Measurements from ENCODE around the gene ANGPTL8. TPM values are rescaled to one million over a fixed set of nuclear protein-coding genes. Genes with fewer than 3 reads are reported as not detected.

Gene ANGPTL8
- total and polyA plus RNA-seq, 2 of the 13 experiments (the other 11 are each of a cell fraction or from before 2014, with no cell fraction given), result 27.3 to 243 TPM

GRCh38 chr19:11191934-11192333 lies 47.5 kb upstream of the ANGPTL8 start:
- Histone ChIP-seq H3K4me1 (ENCODE audit: insufficient read depth, low read length) (peaks cover 13% of the 10 kb centered on the region), H3K4me2 (ENCODE audit: low read depth, low read length) (no peak overlapping the region), H3K4me3 (replicated peaks in 1 of 3; ENCODE audit: insufficient read depth in 1 of 3, low read depth in 2 of 3, low read length in 3 of 3) (no peak overlapping the region), H3K79me2 (ENCODE audit: insufficient read depth, low read length) (no peaks in the 10 kb centered on the region), H3K27me3 (ENCODE audit: control insufficient read depth in 1 of 2, insufficient read depth in 2 of 2, low read length in 2 of 2) (no peaks in the 10 kb centered on the region; a peak in 1 of 5 replicates), H3K9ac (ENCODE audit: insufficient read depth, low read depth, low read length) (no peak overlapping the region), H3K36me3 (replicated peaks in 1 of 2; ENCODE audit: control insufficient read depth in 1 of 2, insufficient read depth in 2 of 2, low read length in 2 of 2) (0 out of 5 replicates have a peak, but pooled peaks cover 0 to 8% of the 10 kb centered on the region in 2 experiments), H3K9me3 (ENCODE audit: low read length) (no peaks in the 10 kb centered on the region), H2AFZ (ENCODE audit: low read length) (no peak overlapping the region), H4K20me1 (ENCODE audit: insufficient read depth, low read length) (no peaks in the 10 kb centered on the region), H3K27ac (ENCODE audit: extremely low read length, insufficient read depth, low read length) (no peak overlapping the region)
- DNase-seq (ENCODE audit: low spot score), result no peak
- POLR2A ChIA-PET, result no interaction called here
- TF ChIP-seq CEBPB (IDR thresholded peaks at IDR 0.05; ENCODE audit: borderline replicate concordance, low read depth, low read length), result peak; percentile 25; the same call in 1 of the 2 replicates
- no peak for TF ChIP-seq REL (CRISPR knock-in tag; conservative IDR thresholded peaks at IDR 0.05)
- no peak for TF ChIP-seq ZNF839 (CRISPR knock-in tag; IDR thresholded peaks at IDR 0.05; ENCODE audit: borderline replicate concordance)
- no peak for TF ChIP-seq MTF2 (CRISPR knock-in tag; IDR thresholded peaks at IDR 0.05; ENCODE audit: borderline replicate concordance)
- TF ChIP-seq SIX1 (CRISPR knock-in tag; IDR thresholded peaks at IDR 0.05; ENCODE audit: borderline replicate concordance), result no peak
- no peak for TF ChIP-seq ZNF362 (CRISPR knock-in tag; IDR thresholded peaks at IDR 0.05; ENCODE audit: borderline replicate concordance)
- no peak for TF ChIP-seq ZNF790 (CRISPR knock-in tag; IDR thresholded peaks at IDR 0.05; ENCODE audit: borderline replicate concordance)
- no peak for TF ChIP-seq NPAS2 (CRISPR knock-in tag; IDR thresholded peaks at IDR 0.05; ENCODE audit: borderline replicate concordance)
- TF ChIP-seq ZNF772 (CRISPR knock-in tag; IDR thresholded peaks at IDR 0.05), result no peak
- peak; percentile 100 for TF ChIP-seq ZNF329 (CRISPR knock-in tag; IDR thresholded peaks at IDR 0.05; ENCODE audit: low read depth)
- TF ChIP-seq RFX5 (IDR thresholded peaks at IDR 0.05; ENCODE audit: low read depth, low read length), result no peak
- peak; percentile 57; the same call in 1 of the 2 replicates for TF ChIP-seq ZMYM3 (CRISPR knock-in tag; IDR thresholded peaks at IDR 0.05)
- no peak for TF ChIP-seq ZNF512B (CRISPR knock-in tag; IDR thresholded peaks at IDR 0.05; ENCODE audit: borderline replicate concordance)
- TF ChIP-seq MAF1 (CRISPR knock-in tag; IDR thresholded peaks at IDR 0.05; ENCODE audit: borderline replicate concordance), result no peak
- 83% methylated on average over 5 of the region's 5 CpGs for WGBS (ENCODE audit: low lambda C conversion rate)
- no peak for FAIRE-seq
- in situ Hi-C loops (cut with HindIII; ENCODE audit: extremely low pct_ligation_motif_present, low pct_unique_long_range_greater_than_20kb) (no loop called here), intact Hi-C loops (cut with micrococcal nuclease; ENCODE audit: unreplicated experiment) (no loop called here)
- no peak for ATAC-seq
- BruUV-seq (replicated peaks), result no TSS peak
- CTCF ChIA-PET (ENCODE audit: low intra/inter-chr PET ratio, low total read pairs), result no interaction called here

All from HepG2 (cell line).